Loucy (cell line): ENCODE measurements around the gene SPINK14.

ENCODE experiments used
- EZH2phosphoT487 ChIP-seq: fragments of 200-600 bp; IDR thresholded peaks from 2 replicates; pipeline ENCODE4 v1.6.1; 2018; ENCODE audit warnings: antibody characterized with exemption, mild to moderate bottlenecking, moderate library complexity, borderline replicate concordance
- TF ChIP-seq, protein P1 (sequence below): fragments of 200-600 bp; sonication (generic); conservative IDR thresholded peaks from 2 replicates; pipeline ENCODE4 v1.5.1; 2014; ENCODE audit warnings: mild to moderate bottlenecking, antibody characterized with exemption, low read length

DNA sequence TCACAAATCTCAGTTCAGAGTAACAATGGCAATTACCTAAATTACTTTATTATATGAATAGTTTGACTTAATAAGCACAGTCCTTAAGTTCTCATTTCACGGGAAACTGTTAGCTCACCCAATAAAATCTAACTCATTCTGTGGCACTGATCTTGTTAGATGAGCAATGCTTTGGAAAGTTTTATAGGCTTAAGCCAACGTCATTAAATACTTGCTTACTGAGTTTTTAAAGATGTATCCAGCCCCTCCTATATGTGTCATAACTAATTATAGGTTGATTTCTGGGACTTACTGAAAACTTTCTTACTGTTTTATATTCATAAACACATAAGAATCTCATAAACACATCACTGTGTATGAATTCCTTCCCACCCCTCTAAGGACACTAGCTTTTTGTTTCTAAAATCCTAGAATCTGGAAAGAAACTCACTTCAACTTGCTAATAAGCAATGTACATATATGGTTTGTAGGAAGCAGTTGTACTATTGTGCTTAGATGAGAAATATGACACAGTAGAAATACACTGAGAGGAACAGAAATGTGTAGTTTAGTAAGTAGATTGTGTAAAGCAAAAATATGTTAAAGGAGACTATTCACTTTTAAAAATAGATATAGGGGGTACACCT lies 55.9 kb downstream of the SPINK14 start:
- TF ChIP-seq, protein P1, sequence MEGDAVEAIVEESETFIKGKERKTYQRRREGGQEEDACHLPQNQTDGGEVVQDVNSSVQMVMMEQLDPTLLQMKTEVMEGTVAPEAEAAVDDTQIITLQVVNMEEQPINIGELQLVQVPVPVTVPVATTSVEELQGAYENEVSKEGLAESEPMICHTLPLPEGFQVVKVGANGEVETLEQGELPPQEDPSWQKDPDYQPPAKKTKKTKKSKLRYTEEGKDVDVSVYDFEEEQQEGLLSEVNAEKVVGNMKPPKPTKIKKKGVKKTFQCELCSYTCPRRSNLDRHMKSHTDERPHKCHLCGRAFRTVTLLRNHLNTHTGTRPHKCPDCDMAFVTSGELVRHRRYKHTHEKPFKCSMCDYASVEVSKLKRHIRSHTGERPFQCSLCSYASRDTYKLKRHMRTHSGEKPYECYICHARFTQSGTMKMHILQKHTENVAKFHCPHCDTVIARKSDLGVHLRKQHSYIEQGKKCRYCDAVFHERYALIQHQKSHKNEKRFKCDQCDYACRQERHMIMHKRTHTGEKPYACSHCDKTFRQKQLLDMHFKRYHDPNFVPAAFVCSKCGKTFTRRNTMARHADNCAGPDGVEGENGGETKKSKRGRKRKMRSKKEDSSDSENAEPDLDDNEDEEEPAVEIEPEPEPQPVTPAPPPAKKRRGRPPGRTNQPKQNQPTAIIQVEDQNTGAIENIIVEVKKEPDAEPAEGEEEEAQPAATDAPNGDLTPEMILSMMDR: no peak
- TF ChIP-seq EZH2phosphoT487: no peak
